DMS79 treated with DMSO at 0.1 percent for 48 hours (cell line): ENCODE results near the gene CDH7.

Source experiments
- DNase-seq: peaks from one replicate; lab custom pipeline; 2025; lab: John Stamatoyannopoulos, UW

The CDH7 gene

DNA sequence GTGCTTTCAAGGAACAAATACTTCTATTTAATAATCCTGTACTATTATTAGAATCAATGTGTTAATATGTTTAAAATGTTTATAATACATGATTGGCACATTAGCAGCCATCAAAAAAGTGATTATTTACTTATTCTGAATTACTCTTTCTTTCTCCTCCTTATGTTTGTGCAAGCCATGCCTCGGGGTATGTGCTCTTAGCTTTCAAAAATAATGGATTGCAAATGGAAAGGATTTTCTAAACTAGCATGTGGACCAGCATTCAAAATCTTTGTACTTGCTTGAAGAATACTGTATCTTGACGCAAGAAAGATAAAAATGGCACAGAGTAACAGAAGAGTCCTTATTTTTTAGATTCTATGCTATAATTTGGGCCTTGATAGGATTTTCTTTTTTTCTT is 156.5 kb downstream of the CDH7 start:
- DNase-seq: no peak

DNA sequence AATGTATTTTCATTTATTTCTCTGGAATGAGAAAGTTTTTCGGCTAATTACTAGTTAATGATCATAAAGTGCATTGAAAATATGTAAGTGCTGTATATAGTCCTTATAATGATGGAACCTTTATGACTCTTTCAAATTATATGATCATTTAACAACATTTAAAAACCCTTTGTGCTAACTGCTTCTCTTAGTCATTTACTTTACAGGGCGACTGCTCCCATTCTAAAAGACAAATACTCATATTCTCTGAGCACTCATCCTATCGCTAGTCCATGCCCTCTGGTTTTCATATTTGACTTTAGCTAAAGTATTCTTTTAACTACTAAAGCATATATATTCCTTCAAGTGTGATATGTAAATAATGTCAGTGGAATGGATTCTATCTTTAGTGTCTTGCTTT is 168.2 kb downstream of the CDH7 start:
- DNase-seq: no peak

DNA sequence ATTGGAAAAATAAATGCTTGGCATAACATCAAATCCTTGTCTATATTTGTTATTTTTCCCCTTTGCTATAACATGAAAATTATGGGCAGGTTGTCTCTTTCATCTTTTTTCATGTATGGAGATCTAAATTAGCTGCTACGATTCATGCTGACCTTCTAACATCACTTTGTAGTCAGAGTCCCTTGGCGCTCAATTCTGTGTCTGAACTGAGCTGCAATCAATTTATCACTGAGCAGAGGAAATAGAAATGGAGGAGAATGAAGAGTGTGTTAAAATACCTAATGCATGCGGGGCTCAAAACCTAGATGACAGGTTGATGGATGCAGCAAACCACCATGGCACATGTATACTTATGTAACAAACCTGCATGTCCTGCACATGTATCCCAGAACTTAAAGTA is 168.9 kb downstream of the CDH7 start:
- DNase-seq: no peak

DNA sequence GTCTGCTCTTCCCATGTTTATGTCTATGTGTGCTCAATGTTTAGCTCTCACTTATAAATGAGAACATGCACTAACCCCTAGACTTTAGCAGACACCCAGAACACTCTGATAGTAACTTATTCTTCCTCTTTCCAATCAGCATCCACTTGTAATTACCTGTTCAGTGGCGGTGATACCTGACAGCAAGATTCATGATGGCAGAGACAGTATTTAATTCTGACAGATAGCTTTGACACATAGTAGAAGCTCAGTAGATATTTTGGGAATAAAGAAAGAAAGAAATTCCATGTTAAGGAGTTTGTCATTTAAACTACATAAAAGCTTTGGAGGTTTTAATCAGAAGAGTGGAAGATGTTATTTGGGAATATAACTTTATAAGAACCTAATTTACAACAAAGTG is 171.3 kb downstream of the CDH7 start:
- no peak for DNase-seq

DNA sequence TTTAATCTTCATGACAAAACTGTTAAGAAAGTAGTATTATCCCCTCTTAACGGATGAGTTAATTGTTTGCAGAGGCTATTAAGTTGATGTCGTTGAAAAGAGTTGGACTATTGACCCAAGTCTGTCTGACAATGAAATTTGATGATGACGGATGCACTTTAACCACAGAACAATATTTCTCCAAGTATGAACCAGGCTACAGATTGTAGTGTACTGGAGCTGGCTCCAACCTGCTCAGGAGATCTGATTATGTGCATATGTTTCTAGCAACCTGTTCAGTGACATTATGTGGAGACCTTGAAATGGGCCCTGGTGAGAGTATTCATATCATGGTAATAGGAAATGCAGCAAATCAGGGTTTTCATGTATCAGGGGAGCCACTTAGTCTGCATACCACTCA is 174.1 kb downstream of the CDH7 start:
- no peak for DNase-seq

DNA sequence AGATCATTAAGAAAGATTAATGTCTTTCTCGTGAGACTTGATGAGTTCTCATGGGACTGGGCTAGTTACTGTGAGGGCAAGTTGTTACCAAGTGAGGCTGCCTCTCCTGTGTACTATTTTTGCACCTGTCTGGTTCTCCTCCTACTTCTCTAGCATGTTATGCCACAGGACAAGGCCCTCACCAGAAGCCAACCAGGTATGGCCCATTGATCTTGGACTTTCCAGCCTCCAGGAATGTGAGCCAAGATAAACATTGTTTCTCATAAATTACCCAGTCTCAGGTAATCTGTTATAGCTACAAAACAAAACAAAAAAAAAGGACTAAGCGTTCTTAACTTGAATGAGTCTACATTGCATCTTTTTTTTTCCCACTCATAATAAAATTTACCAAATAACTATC is 184.1 kb downstream of the CDH7 start:
- peak; percentile 77 for DNase-seq

DNA sequence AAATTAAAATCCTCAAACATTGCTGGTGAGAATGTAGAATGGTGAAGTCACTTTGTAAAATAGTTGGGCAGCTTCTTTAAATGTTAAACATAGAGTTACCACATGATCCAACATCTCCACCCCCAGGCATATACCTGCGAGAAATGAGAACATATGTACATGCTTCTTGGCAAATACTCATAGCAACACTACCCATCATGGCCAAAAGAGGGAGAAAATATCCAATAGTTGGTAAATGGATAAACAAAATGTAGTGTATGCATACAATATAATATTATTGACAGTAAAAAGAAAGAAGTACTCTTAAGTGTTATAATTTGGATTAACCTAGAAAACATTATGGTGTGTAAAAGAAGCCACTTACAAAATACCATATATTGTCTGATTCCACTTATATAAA is 185.9 kb downstream of the CDH7 start:
- no peak for DNase-seq

DNA sequence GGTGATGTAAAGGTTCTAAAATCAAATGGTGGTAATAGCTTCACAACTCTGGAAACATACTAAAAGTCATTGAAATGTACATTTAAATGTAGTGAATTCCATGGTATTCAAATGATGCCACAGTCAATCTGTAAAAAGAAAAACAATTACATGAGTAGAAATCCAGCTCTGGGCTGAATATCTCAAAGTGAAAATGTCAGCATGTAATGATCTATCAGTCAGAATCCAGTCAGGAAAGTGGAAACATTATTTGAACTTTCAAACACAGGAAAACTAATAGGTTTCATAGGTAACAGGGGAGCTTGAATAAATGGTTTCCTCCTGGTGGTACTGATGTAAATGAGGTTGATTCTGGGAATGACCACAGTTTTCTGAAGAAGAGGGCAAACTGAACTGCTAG is 186.4 kb downstream of the CDH7 start:
- DNase-seq: no peak

DNA sequence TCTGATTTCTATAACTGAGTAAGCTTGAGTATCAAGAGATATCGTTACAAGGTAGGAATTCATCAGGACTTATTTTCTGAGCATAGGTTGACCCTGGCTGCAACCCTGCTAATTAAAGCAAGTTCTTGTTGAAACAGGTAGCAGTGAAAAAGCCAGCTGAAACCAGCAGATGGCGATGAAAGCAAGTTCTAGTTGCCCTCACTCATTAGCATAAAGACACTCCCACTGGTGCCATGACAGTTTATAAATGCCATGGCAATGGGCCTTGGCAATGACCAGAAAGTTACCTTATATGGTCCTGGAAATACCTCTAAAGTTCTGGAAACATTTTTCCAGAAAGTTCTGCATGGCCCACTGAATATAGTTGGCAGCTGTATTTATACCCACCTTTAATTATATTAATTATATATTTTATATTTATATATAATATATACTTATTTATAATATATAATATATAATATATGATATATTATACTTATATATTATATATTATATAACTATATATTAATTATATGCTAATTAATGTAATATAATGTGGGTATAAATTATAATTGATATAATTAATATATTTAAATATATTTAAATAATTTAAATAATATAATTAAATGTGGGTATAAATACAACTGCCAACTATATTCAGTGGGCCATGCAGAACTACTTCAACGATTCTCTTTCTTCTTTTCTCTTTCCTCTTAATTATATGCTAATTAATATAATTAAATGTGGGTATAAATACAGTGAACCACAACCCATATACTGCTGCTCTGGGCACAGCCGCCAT is 188.0 kb downstream of the CDH7 start:
- DNase-seq: no peak
